Pancreas (tissue), 10 donors: ENCODE results near the gene NDUFV3. TPM values are rescaled to one million over a fixed set of nuclear protein-coding genes. Genes with fewer than 3 reads are reported as not detected.
"Not testable (repeated sequence)": the region's sequence is repeated elsewhere in the genome, so short reads cannot be mapped to it uniquely, and the experiment has no call there.

Experiments used
- ATAC-seq, 4 donors: fragments of 200-7000 bp; cut with Tn5 transposase; one replicate each; pipeline versions ENCODE4 v1.8.0 to v1.9.1; 2020; ENCODE audit warnings: mild to moderate bottlenecking in 4 of 4, moderate library complexity in 4 of 4
- DNase-seq, 6 donors: peaks; one replicate each; pipeline ENCODE4 v3.0.0-alpha.2; 2020
- FAIRE-seq: peaks from 2 replicates; lab custom pipeline; 2012; peaks lifted over from hg19 to GRCh38; lab: Jason Lieb, UNC
- H3K27ac ChIP-seq, 4 donors: fragments of 200-600 bp; sonication (generic); 1 replicate in 3 of 4; 2 replicates in 1 of 4; pipeline versions ENCODE4 v1.5.0 to v1.8.0; 2020
- H3K27me3 ChIP-seq, 4 donors: fragments of 200-600 bp; one replicate each; pipeline ENCODE4 v1.8.0; 2021
- H3K36me3 ChIP-seq, 3 donors: fragments of 200-600 bp; sonication (generic) in 1 of 3; one replicate each; pipeline versions ENCODE4 v1.5.0 to v1.8.0; 2020 to 2021
- H3K4me1 ChIP-seq, 3 donors: fragments of 200-600 bp; one replicate each; pipeline ENCODE4 v1.8.0; 2021
- H3K4me3 ChIP-seq, 4 donors: fragments of 200-600 bp; sonication (generic) in 2 of 4; one replicate each; pipeline versions ENCODE4 v1.5.0 to v1.8.0; 2020 to 2021
- H3K9me3 ChIP-seq, 4 donors: fragments of 200-600 bp; one replicate each; pipeline ENCODE4 v1.8.0; 2021
- WGBS, 2 donors: extraction: QIAGEN DNeasy Blood & Tissue Kit; methylation state at CpG; one replicate each; pipeline ENCODE4 v1.1.7; 2013; 5-methylcytosine and 5-hydroxymethylcytosine counted together
- intact Hi-C, 3 donors: fragments of 100-400 bp; cut with DNase I; formaldehyde crosslinking; loops; one replicate each; pipeline versions ENCODE4 v1.11.1 to v1.14.2; 2022
- polyA plus RNA-seq, 2 donors: library from polyadenylated mRNA; stranded (reverse); fragments of 200-250 nt; gene quantifications; one replicate each; pipeline ENCODE4 v1.2.3, GENCODE V29; 2013
- total RNA-seq, 6 donors: library from RNA; stranded (reverse); fragmentation: NEBNext Ultra II Directional in 4 of 6; extraction: Animal tissue kit (Norgen Biotek cat#: 25700) in 4 of 6; gene quantifications; one replicate each; pipeline versions ENCODE4 v1.2.1 to v1.2.4, GENCODE V29; 2021 to 2023
- TF ChIP-seq, protein P1 (sequence below), 4 donors: fragments of 200-600 bp; sonication (generic) in 3 of 4; IDR thresholded peaks; one replicate each; pipeline versions ENCODE4 v1.5.0 to v1.8.0; 2021; ENCODE audit warnings: antibody characterized with exemption in 4 of 4
- donor health status: healthy with polysubstance abuse.
- donor health status: DM: no; HTN: no; CAD: no; lungs with moderate emphysema.
- donor health status: DM: no; HTN: no; CAD: no.
- donor health status: control.
- donor health status: control.
- donor health status: Bipolar disorder and iron deficiency.
- donor health status: DM: yes; HTN: yes; CAD: no.
- donor health status: DM: no; HTN: no; CAD: no.
- donor health status: DM: no; HTN: no; CAD: no.
- donor health status: DM: yes; HTN: yes; CAD: no.

NDUFV3 gene
- total and polyA plus RNA-seq, 8 donors, result 16.6 to 30.1 (median 20.8) TPM

DNA sequence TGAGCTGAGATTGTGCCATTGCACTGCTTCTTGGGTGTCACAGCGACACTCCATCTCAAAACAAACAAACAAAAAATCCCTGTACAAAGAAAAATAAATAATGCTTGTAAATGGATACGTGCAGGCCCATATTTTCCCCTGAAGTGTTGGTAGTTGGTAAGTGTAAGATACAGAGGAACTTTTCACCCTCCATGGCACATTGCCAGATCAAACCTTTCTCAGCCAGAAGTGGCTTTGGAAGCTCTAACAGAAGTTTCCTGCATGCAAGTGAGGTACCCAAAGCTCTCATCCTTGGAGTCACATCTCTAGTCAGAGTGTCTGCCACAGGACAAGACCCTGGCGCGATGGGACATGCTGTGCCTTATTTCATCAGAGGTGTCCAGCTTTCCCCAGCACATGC lies 7.3 kb downstream of the NDUFV3 start:
- H3K36me3 ChIP-seq, result peaks cover 2 to 32% (median 20%) of the 10 kb centered on the region in 3 donors
- WGBS, 2 donors, result 84 to 85% methylated on average over 4 of the region's 4 CpGs
- FAIRE-seq (no peak), DNase-seq (no peak), ATAC-seq (no peak)
- H3K4me3 ChIP-seq, result no peak overlapping the region
- no peaks in the 10 kb centered on the region for H3K4me1 ChIP-seq
- H3K27me3 ChIP-seq, result no peaks in the 10 kb centered on the region
- TF ChIP-seq, protein P1, sequence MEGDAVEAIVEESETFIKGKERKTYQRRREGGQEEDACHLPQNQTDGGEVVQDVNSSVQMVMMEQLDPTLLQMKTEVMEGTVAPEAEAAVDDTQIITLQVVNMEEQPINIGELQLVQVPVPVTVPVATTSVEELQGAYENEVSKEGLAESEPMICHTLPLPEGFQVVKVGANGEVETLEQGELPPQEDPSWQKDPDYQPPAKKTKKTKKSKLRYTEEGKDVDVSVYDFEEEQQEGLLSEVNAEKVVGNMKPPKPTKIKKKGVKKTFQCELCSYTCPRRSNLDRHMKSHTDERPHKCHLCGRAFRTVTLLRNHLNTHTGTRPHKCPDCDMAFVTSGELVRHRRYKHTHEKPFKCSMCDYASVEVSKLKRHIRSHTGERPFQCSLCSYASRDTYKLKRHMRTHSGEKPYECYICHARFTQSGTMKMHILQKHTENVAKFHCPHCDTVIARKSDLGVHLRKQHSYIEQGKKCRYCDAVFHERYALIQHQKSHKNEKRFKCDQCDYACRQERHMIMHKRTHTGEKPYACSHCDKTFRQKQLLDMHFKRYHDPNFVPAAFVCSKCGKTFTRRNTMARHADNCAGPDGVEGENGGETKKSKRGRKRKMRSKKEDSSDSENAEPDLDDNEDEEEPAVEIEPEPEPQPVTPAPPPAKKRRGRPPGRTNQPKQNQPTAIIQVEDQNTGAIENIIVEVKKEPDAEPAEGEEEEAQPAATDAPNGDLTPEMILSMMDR (IDR thresholded peaks at IDR 0.05), result no peak
- no peak overlapping the region for H3K27ac ChIP-seq
- intact Hi-C loops, result no loop called here
- H3K9me3 ChIP-seq, result no peaks in the 10 kb centered on the region

DNA sequence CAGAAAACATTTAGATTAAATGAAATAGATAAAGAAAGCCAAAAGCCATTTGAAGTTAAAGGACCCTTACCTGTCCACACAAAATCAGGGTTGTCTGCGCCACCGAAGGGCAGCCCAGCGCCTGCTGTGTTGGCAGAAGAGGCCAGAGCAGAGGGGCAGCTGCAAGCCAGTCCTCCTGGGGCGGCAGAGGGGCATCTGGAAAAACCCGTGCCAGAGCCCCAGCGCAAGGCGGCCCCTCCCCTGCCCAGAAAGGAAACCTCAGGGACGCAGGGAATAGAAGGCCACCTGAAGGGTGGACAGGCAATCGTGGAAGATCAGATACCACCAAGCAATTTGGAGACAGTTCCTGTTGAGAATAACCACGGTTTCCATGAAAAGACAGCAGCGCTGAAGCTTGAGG lies 10.7 kb downstream of the NDUFV3 start:
- Histone ChIP-seq H3K9me3 (no peaks in the 10 kb centered on the region), H3K4me1 (no peaks in the 10 kb centered on the region), H3K27me3 (no peaks in the 10 kb centered on the region), H3K27ac (no peak overlapping the region), H3K36me3 (peaks cover 0 to 33% (median 10%) of the 10 kb centered on the region in 3 donors), H3K4me3 (no peak overlapping the region)
- ATAC-seq (no peak), DNase-seq (no peak), FAIRE-seq (no peak)
- WGBS, 2 donors, result 92 to 95% methylated on average over 11 of the region's 11 CpGs
- intact Hi-C loops, result no loop called here
- TF ChIP-seq, protein P1 (IDR thresholded peaks at IDR 0.05), result no peak

DNA sequence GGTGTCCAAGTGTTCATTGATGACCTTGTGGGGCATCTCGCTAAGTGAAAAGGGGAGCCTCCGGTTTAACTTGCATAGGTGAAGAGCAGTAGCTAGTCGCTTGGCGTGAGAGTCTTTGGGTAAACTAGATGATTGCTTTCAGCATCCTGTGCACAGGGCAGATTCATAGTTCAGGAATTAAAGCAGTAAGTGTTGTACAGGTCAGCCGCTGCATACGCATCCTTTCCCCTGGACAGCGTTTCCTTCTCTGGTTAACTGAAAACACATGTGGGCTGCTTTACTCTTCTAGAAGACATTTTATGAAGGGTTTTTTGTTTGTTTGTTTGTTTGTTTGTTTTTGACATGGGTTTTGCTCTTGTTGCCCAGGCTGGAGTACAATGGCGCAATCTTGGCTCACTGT lies 12.1 kb downstream of the NDUFV3 start:
- Histone ChIP-seq H3K4me3 (no peak overlapping the region), H3K36me3 (peaks cover 0 to 47% (median 12%) of the 10 kb centered on the region in 3 donors), H3K27me3 (no peaks in the 10 kb centered on the region), H3K9me3 (no peaks in the 10 kb centered on the region), H3K27ac (no peak overlapping the region), H3K4me1 (no peaks in the 10 kb centered on the region)
- WGBS, 2 donors, result 94 to 95% methylated on average over 8 of the region's 8 CpGs
- TF ChIP-seq, protein P1 (IDR thresholded peaks at IDR 0.05), result no peak
- DNase-seq (no peak), FAIRE-seq (no peak), ATAC-seq (no peak)
- intact Hi-C loops, result no loop called here

DNA sequence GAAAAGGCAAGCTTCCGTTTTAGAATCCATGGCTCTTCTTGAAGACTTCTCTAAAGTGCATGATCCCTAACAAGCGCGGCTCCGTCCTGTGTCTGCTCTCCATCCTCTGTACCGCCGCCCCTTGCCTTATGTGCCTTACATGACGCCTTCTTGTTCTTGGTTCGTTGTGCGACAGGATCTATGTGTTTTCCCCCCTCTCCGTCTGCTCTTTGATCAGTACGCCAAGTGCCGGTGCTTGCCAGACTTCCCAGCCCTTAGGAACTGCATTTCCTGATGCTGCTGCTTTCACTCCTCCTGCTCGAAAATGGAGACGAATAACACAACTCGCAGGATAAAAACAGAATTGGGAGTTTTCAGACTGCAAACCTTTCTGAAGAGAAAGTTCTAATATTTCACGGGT lies 13.1 kb downstream of the NDUFV3 start:
- no peak for ATAC-seq

DNA sequence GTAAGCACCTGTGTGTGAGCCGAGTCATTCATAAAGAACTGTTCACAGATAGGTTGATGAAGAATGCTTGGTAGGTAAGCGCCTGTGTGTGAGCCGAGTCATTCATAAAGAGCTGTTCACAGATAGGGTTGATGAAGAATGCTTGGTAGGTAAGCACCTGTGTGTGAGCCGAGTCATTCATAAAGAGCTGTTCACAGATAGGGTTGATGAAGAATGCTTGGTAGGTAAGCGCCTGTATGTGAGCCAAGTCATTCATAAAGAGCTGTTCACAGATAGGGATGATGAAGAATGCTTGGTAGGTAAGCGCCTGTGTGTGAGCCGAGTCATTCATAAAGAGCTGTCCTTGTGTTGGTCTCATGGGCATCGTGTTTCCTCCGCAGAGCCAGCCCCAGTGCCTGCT lies 15.4 kb downstream of the NDUFV3 start:
- H3K4me1 ChIP-seq, ATAC-seq, H3K27ac ChIP-seq, H3K9me3 ChIP-seq, FAIRE-seq, H3K27me3 ChIP-seq, intact Hi-C loops, H3K4me3 ChIP-seq, DNase-seq: not testable (repeated sequence)
- peaks cover 0 to 44% (median 12%) of the 10 kb centered on the region in 3 donors for H3K36me3 ChIP-seq
- WGBS, 2 donors, result 79 to 87% methylated on average over 9 of the region's 9 CpGs

More for the DNA sequence above, 13.1 kb downstream of the NDUFV3 start:
- Histone ChIP-seq H3K4me3 (no peak overlapping the region), H3K27me3 (no peaks in the 10 kb centered on the region), H3K4me1 (no peaks in the 10 kb centered on the region), H3K36me3 (peaks cover 0 to 49% (median 12%) of the 10 kb centered on the region in 3 donors), H3K9me3 (no peaks in the 10 kb centered on the region), H3K27ac (no peak overlapping the region)
- DNase-seq (peak in 1 of 6 donors; percentile 8), FAIRE-seq (no peak)
- WGBS, 2 donors, result 95 to 96% methylated on average over 16 of the region's 16 CpGs
- intact Hi-C loops, result no loop called here
- TF ChIP-seq, protein P1 (IDR thresholded peaks at IDR 0.05), result no peak

DNA sequence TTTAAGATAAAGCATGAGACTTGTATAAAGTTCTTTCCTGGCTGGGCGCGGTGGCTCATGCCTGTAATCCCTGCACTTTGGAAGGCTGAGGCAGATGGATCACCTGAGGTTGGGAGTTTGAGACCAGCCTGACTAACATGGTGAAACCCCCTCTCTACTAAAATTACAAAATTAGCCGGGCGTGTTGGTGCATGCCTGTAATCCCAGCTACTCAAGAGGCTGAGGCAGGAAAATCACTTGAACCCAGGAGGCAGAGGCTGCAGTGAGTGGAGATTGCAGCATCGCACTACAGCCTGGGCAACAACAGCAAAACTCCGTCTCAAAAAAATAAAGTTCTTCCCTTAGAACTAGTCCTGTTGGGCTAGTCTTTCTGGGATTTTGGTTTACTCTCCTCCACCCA lies 18.8 kb downstream of the NDUFV3 start:
- intact Hi-C loops, H3K4me1 ChIP-seq, H3K27me3 ChIP-seq, ATAC-seq, FAIRE-seq, H3K4me3 ChIP-seq, H3K27ac ChIP-seq, DNase-seq, H3K9me3 ChIP-seq: not testable (repeated sequence)
- peaks cover 0 to 19% (median 9%) of the 10 kb centered on the region in 3 donors for H3K36me3 ChIP-seq
- 96 to 97% methylated on average over 6 of the region's 6 CpGs for WGBS, 2 donors
